Gastroesophageal sphincter (tissue), 3 donors: Measurements from ENCODE around the gene AMPD2.

Experiments used
- CTCF ChIP-seq, 4 experiments: fragments of 200-600 bp in 2 of 4; fragments of 450-650 bp in 2 of 4; sonication (generic) in 1 of 4; IDR thresholded peaks; one replicate each; pipeline ENCODE4 v1.5.1; 2017 to 2019; ENCODE audit warnings: antibody characterized with exemption in 4 of 4, mild to moderate bottlenecking in 2 of 4, moderate library complexity in 2 of 4
- EP300 ChIP-seq: sonication (generic); formaldehyde crosslinking; IDR thresholded peaks from one replicate; pipeline ENCODE4 v1.6.1; 2017; ENCODE audit warnings: antibody characterized with exemption, mild to moderate bottlenecking
- POLR2A ChIP-seq, 2 donors: fragments of 450-650 bp; IDR thresholded peaks; one replicate each; pipeline ENCODE4 v1.6.1; 2017; ENCODE audit warnings: antibody characterized with exemption in 2 of 2, mild to moderate bottlenecking in 2 of 2, moderate library complexity in 1 of 2
- POLR2AphosphoS5 ChIP-seq: sonication (generic); formaldehyde crosslinking; IDR thresholded peaks from one replicate; pipeline ENCODE4 v1.6.1; 2017; ENCODE audit warnings: antibody characterized with exemption

GRCh38 chr1:109616391-109616790 lies 3.2 kb upstream of the AMPD2 start:
- TF ChIP-seq CTCF (IDR thresholded peaks at IDR 0.05) = no peak
- no peak for TF ChIP-seq EP300
- no peak for TF ChIP-seq POLR2A (IDR thresholded peaks at IDR 0.05)
- no peak for TF ChIP-seq POLR2AphosphoS5
